Measurements from ENCODE around the gene SMIM1.
A peak's percentile ranks its signal among the peaks of the same experiment; 100 is the strongest.

SMIM1 gene

DNA sequence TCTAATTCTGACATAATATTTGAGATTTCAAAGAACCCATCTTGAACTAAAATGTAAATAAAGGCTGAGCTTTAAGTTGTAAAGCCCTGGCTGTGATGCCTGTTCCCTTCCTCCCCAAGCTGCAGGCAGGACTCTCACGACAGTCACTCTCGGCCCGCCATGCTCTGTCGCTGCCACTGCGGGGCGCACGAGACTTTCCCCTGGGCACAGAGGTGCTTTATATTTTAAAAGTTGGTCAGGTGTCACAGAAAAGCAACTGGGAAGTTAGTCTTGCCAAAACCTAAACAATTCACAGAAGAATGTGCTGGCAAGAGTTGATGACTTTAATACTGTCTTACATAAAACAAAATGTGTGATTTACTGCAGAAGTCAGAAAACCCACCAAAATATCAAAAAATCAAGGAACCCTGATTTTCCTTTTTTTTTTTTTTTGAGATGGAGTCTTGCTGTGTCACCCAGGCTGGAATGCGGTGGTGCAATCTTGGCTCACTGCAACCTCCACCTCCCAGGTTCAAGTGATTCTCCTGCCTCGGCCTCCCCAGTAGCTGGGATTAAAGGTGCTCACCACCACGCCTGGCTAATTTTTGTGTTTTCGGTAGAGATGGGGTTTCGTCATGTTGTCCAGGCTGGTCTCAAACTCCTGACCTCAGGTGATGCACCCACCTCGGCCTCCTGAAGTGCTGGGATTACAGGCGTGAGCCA lies 13.1 kb downstream of the SMIM1 start:
- TF ChIP-seq, protein P1, sequence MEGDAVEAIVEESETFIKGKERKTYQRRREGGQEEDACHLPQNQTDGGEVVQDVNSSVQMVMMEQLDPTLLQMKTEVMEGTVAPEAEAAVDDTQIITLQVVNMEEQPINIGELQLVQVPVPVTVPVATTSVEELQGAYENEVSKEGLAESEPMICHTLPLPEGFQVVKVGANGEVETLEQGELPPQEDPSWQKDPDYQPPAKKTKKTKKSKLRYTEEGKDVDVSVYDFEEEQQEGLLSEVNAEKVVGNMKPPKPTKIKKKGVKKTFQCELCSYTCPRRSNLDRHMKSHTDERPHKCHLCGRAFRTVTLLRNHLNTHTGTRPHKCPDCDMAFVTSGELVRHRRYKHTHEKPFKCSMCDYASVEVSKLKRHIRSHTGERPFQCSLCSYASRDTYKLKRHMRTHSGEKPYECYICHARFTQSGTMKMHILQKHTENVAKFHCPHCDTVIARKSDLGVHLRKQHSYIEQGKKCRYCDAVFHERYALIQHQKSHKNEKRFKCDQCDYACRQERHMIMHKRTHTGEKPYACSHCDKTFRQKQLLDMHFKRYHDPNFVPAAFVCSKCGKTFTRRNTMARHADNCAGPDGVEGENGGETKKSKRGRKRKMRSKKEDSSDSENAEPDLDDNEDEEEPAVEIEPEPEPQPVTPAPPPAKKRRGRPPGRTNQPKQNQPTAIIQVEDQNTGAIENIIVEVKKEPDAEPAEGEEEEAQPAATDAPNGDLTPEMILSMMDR (IDR thresholded peaks at IDR 0.05; ENCODE audit: insufficient read depth, low read length, poor library complexity, severe bottlenecking): peak; percentile 5
- no peaks in the 10 kb centered on the region for H3K27me3 ChIP-seq (replicated peaks; ENCODE audit: control insufficient read depth, insufficient read depth, low read length)
- peaks cover 36% of the 10 kb centered on the region for H3K36me3 ChIP-seq (ENCODE audit: control insufficient read depth, insufficient read depth, low read length)
- no peak overlapping the region for H3K4me3 ChIP-seq (replicated peaks; ENCODE audit: low read depth, low read length)
- DNase-seq (ENCODE audit: extremely low read depth, insufficient read length): no peak

DNA sequence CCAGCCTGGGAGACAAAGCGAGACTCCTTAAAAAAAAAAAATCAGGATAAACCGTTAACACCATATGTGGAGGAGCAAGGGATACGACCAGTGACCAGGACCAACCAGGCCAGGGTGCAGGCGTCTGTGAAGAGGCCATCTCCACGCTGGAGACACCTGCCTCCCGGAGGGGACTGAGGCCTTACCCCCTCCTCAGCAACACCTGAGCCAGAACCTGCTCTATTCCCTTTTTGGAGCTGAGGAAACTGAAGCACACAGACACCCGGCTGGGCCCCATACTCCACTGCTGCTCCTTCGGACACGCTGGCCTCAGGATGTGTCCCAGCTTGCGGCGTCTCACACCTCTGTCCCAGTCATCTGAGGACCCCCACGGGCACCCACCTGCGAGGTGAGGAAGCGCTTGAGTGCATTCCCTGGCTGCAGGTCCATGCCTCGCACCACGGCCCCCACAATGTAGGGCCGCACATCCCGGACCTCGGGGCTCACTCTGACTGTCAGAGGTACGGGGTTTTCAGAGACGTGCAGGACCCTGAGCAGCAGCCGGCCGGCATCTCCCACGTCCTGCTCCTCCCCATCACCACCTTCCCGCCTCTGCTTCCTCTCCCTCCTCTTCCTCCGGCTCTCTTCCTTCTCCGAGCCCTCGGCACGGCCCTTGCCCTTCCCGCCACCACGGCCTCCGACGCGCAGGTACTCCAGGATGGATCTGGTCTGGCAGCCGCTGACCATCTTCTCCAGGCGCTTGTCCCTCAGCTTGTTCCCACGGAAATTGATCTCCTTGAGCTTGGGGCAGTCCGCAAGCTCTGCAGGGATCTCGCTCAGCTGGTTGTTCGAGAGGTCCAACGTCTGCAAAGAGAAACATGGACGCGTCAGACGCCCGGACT lies 14.2 kb downstream of the SMIM1 start:
- no peak for DNase-seq (ENCODE audit: extremely low read depth, insufficient read length)
- H3K4me3 ChIP-seq (replicated peaks; ENCODE audit: low read depth, low read length): no peak overlapping the region
- no peaks in the 10 kb centered on the region for H3K27me3 ChIP-seq (replicated peaks; ENCODE audit: control insufficient read depth, insufficient read depth, low read length)
- peaks cover 31% of the 10 kb centered on the region for H3K36me3 ChIP-seq (ENCODE audit: control insufficient read depth, insufficient read depth, low read length)
- TF ChIP-seq, protein P1 (IDR thresholded peaks at IDR 0.05; ENCODE audit: insufficient read depth, low read length, poor library complexity, severe bottlenecking): no peak

DNA sequence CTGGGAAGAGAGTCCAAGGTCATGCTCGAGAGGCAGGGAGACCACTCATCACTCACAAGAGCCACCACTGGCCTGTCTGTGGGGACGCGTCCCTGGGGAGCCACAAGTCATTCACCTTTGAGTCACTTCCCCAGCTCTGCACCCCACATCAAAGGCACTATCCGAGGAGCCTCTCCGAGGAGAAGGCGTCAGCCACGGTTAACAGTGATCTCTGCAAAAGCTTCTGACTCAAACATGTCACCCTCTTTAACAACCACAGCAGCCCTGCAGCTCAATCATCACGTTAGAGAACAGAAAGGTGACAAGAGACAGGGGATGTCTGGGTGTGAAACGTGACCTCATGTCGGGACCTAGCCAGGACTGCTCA lies 14.8 kb downstream of the SMIM1 start:
- no peak overlapping the region for H3K4me3 ChIP-seq (replicated peaks; ENCODE audit: low read depth, low read length)
- H3K36me3 ChIP-seq (ENCODE audit: control insufficient read depth, insufficient read depth, low read length): peaks cover 28% of the 10 kb centered on the region
- no peak for DNase-seq (ENCODE audit: extremely low read depth, insufficient read length)
- no peaks in the 10 kb centered on the region for H3K27me3 ChIP-seq (replicated peaks; ENCODE audit: control insufficient read depth, insufficient read depth, low read length)
- TF ChIP-seq, protein P1 (IDR thresholded peaks at IDR 0.05; ENCODE audit: insufficient read depth, low read length, poor library complexity, severe bottlenecking): no peak

DNA sequence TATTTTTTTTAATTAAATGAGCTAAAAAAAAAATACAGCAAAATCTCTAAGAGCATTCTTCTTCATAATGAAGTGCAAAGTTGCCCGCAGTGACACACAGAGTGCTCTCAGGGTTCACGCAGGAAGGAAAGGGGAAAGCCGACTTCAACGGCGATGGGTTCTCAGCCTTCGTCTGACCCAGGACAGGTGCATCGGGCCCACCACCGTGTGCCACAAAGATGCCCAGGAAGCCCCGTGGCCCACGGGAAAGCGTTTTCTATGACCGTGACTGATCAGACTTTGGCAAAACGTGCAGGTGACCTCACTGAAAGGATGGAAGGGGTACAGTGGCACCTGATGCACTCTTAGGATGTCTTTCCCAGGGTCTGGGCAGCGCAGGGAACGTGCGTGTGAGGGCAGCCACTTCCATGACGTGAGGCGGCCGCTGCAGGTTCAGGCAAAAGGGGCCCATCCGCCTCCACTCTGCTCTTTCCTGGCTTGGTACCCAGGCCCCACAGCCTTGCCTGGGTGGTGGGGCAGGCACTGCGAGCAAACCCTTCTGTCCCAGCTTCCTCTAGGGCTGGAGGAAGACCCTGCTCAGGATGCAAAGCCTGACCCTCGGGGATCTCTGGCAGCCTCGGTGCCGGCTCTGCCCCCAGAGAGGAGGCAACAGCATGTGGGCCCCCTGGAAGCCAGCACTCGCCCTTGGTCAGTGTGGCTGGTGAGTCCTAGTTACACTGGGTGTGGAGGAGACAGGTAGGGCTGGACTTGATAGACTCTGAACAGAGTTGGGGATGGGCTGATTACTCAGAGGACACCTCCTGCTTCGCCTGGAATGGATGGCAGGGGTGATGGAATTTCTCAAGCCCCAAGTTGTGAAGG lies 15.4 kb downstream of the SMIM1 start:
- Histone ChIP-seq H3K27me3 (replicated peaks; ENCODE audit: control insufficient read depth, insufficient read depth, low read length) (no peaks in the 10 kb centered on the region), H3K36me3 (ENCODE audit: control insufficient read depth, insufficient read depth, low read length) (peaks cover 26% of the 10 kb centered on the region), H3K4me3 (replicated peaks; ENCODE audit: low read depth, low read length) (no peak overlapping the region)
- no peak for DNase-seq (ENCODE audit: extremely low read depth, insufficient read length)
- TF ChIP-seq, protein P1 (IDR thresholded peaks at IDR 0.05; ENCODE audit: insufficient read depth, low read length, poor library complexity, severe bottlenecking): no peak

DNA sequence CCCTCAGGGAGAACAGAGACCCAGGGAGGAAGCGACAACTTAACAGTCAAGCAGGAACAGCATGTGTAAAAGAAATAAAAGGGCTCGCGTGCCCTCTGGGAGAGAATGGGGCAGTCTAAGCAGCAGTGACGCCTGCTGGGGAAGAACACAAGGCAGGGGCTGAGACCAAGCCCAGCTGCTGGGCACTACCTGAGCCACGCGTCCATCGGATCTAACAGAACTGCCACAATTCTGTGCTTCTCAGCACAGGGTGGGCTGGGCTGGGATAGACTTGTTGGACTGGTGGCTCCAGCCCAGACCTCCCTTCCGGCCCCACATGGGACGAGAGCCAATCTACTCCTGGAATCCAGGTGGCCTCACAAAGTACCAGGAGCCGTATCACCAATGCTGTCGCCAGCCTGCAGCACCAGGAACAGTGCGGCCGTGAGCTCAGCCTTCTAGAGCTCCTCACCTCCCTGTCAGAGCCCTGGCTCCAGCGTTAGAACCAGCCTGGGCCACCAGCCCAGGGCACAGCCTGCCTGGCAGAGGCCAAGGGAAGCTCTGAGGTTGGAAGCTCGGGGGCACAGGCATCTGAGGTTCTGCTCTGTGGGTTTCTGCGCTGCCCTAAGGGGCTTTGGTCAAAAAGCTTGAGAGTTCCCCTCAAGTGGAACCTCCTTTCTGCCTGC lies 16.3 kb downstream of the SMIM1 start:
- TF ChIP-seq, protein P1 (IDR thresholded peaks at IDR 0.05; ENCODE audit: insufficient read depth, low read length, poor library complexity, severe bottlenecking): no peak
- no peak for DNase-seq (ENCODE audit: extremely low read depth, insufficient read length)
- H3K36me3 ChIP-seq (ENCODE audit: control insufficient read depth, insufficient read depth, low read length): peaks cover 26% of the 10 kb centered on the region
- H3K4me3 ChIP-seq (replicated peaks; ENCODE audit: low read depth, low read length): no peak overlapping the region
- no peaks in the 10 kb centered on the region for H3K27me3 ChIP-seq (replicated peaks; ENCODE audit: control insufficient read depth, insufficient read depth, low read length)

All from GM06990 (cell line).